D721Med (cell line): ENCODE results near the gene FOXO1.

Experiments
- DNase-seq: peaks from one replicate; pipeline ENCODE4 v3.0.0; 2011; ENCODE audit warnings: low spot score; ENCODE audit not compliant: insufficient read length
- FAIRE-seq: peaks from 2 replicates; lab custom pipeline; 2011; peaks lifted over from hg19 to GRCh38; lab: Jason Lieb, UNC
- TF ChIP-seq, protein P1 (sequence below): IDR thresholded peaks from 2 replicates; pipeline ENCODE4 v1.5.1; 2012; ENCODE audit warnings: mild to moderate bottlenecking, control low read depth; ENCODE audit not compliant: insufficient read depth; ENCODE audit errors: missing control alignments

Gene FOXO1

DNA sequence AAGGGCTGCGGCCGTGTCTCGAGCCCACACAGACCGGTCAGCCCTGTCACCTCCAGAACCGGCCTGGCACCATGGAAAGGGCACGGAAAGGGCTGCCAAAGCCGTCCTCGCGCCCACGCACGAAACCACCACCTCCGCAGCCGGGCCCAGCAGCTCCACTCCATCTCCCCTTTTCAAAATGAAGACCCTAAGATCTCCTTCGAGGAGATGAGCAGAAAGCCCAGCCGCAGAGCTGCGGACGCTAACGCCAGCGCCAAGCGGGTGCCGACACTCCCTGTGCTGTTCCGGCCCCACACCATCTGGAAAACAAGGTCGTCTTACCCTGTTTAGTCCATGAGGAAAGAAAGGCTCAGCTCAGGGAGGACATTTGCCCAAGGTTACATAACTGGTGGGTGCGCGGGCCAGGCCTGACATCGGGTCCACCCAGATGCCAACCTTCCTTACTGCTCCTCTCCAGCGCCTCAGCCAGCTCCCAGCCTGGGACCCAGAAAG is 131.1 kb downstream of the FOXO1 start:
- no peak for DNase-seq
- no peak for FAIRE-seq
- TF ChIP-seq, protein P1, sequence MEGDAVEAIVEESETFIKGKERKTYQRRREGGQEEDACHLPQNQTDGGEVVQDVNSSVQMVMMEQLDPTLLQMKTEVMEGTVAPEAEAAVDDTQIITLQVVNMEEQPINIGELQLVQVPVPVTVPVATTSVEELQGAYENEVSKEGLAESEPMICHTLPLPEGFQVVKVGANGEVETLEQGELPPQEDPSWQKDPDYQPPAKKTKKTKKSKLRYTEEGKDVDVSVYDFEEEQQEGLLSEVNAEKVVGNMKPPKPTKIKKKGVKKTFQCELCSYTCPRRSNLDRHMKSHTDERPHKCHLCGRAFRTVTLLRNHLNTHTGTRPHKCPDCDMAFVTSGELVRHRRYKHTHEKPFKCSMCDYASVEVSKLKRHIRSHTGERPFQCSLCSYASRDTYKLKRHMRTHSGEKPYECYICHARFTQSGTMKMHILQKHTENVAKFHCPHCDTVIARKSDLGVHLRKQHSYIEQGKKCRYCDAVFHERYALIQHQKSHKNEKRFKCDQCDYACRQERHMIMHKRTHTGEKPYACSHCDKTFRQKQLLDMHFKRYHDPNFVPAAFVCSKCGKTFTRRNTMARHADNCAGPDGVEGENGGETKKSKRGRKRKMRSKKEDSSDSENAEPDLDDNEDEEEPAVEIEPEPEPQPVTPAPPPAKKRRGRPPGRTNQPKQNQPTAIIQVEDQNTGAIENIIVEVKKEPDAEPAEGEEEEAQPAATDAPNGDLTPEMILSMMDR: no peak

- TF ChIP-seq, protein P1: no peak
- no peak for FAIRE-seq
- DNase-seq: no peak
Measured at GRCh38 chr13:40534456-40534855, 132.0 kb downstream of the FOXO1 start.

GRCh38 chr13:40533072-40533471 is 133.4 kb downstream of the FOXO1 start:
- FAIRE-seq (no peak), DNase-seq (no peak)
- TF ChIP-seq, protein P1: no peak

DNA sequence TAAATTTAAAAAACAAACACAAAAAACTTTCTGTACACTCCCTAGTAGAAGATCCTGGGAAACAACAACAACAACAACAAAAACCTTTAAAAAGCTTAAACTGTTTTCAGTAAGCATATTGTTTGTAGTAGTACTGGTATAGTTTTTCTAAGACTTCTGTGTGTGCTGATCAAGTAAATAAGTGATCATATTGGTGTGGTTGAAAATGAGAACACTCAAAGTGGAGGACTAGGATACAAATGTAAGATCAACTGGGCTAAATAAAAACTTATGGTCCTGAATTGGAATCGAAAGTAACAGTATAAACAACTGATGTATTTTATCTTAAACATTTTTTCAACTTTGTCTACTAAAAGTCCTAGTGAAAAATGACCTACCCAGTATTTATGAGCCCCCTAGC is 135.5 kb downstream of the FOXO1 start:
- no peak for FAIRE-seq
- TF ChIP-seq, protein P1: no peak
- no peak for DNase-seq

DNA sequence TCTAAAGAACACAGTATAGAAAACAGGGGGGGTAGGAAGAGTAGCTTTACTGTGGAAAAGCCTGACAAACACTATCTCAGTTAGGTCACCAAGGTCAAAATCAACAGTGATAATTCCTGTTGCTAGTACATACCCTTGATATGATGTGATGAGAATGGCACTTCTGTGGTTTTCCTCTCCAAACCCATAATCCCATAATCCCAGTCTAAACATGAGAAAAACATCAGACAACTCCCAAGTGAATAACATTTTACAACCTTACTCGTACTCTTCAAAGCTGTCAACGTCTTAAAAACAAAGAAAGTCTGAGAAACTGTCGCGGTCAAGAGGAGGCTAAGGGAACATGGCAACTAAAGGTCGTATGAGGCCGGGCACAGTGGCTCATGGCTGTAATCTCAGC is 137.6 kb downstream of the FOXO1 start:
- DNase-seq: no peak
- TF ChIP-seq, protein P1: no peak
- no peak for FAIRE-seq

- FAIRE-seq (no peak), DNase-seq (no peak)
- TF ChIP-seq, protein P1: no peak
Measured at GRCh38 chr13:40527914-40528313, 138.5 kb downstream of the FOXO1 start.

DNA sequence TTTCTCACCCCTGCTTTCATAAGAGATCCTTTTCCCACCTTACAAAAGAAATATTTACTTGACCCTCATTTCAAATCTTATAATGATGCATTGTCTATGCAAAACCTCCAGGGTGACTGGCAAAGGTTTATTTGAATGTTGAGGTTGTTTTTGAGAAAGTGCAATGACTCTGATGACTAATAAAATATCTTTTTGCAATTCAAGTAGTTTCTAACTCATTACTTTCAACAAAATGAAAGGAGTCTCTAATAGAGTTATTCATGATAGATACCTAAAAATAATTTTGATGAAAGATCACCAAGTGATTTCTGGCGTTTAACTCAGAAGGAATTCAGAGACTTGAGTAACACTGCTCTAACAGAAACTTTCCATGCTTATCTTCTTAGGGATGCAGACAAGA is 144.2 kb downstream of the FOXO1 start:
- FAIRE-seq: no peak
- TF ChIP-seq, protein P1: no peak
- no peak for DNase-seq
